HAP-1 (cell line): ENCODE measurements around the gene SPTBN4.
"Not testable (repeated sequence)": the region's sequence is repeated elsewhere in the genome, so short reads cannot be mapped to it uniquely, and the experiment has no call there.

ENCODE experiments used
- DNase-seq, 2 experiments: peaks; one replicate each; pipeline ENCODE4 v3.0.0-alpha.2; 2016 to 2020; ENCODE audit warnings: low spot score in 2 of 2
- H3K27me3 ChIP-seq: fragments of 250-450 bp; sonication (Bioruptor Pico); 2 replicates; pipeline ENCODE4 v1.5.1; 2020; ENCODE audit warnings: low read depth, mild to moderate bottlenecking, moderate library complexity
- H3K36me3 ChIP-seq: fragments of 250-450 bp; sonication (Bioruptor Pico); replicated peaks from 2 replicates; pipeline ENCODE4 v1.5.1; 2020; ENCODE audit warnings: mild to moderate bottlenecking
- H3K4me1 ChIP-seq: fragments of 250-450 bp; sonication (Bioruptor Pico); 2 replicates; pipeline ENCODE4 v1.5.1; 2020; ENCODE audit warnings: mild to moderate bottlenecking
- H3K4me3 ChIP-seq: fragments of 250-450 bp; sonication (Bioruptor Pico); 2 replicates; pipeline ENCODE4 v1.5.1; 2020; ENCODE audit warnings: mild to moderate bottlenecking, moderate library complexity
- H3K9me3 ChIP-seq: fragments of 250-450 bp; sonication (Bioruptor Pico); 2 replicates; pipeline ENCODE4 v1.5.1; 2020; ENCODE audit warnings: mild to moderate bottlenecking, moderate library complexity
- in situ Hi-C: fragments of 300-500 bp; cut with MboI; formaldehyde crosslinking; loops from 3 replicates; pipeline ENCODE4 v1.14.3; 2020; ENCODE audit warnings: low sequenced_read_pairs, inconsistent platforms, mixed read lengths

Gene SPTBN4

DNA sequence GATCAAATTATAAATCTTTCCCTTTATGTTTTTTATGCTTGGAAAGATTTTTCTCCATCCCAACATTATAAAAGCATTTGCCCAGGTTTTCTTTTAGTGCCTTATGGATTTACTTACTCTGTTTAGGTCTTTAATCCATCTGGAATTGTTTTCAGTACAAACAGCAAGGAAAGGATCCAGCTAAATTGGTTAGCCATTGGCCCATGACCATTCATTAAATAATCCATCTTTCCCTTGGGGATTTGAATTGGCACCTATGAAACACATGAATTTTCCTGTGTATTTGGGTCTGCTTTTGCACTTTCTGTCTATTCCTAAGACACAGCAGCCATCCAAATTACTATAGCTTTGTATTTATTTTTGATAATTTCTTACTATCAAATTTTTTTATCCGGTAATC lies 81.0 kb downstream of the SPTBN4 start:
- Histone ChIP-seq H3K4me3 (no peak overlapping the region), H3K36me3 (no peaks in the 10 kb centered on the region), H3K9me3 (peaks cover 2% of the 10 kb centered on the region; the same call in 1 of the 2 replicates), H3K27me3 (peaks cover 2% of the 10 kb centered on the region; the same call in 1 of the 2 replicates), H3K4me1 (peaks cover 3% of the 10 kb centered on the region; the same call in 1 of the 2 replicates)
- in situ Hi-C loops, result no loop called here
- no peak for DNase-seq

DNA sequence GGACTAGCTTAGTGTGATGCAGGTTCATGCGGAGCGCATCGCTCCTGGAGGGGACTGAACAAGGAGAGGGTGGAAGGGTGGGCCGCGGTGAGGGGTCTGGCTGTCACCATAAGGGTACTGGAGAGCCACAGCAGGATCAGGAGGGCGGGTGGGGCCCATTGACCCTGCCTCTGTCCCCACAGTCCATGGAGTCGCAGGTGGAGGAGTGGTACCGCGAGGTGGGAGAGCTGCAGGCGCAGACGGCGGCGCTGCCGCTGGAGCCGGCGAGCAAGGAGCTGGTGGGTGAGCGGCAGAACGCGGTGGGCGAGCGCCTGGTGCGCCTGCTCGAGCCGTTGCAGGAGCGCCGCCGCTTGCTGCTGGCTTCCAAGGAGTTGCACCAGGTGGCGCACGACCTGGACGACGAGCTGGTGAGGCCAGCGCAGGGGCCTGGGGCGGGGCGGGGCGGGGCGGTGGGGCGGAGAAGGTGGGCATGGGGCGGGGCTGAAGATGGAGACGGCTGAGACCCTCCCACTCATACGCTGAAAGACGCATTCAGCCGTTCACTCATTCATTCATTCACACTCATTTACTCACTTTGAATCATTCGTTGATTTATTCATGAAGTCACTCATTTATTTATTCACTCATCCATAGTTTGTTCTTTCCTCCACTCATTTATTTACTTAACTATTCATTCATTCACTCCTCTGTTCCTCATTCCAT lies 82.4 kb downstream of the SPTBN4 start:
- peak overlapping the region; percentile 18 for H3K4me3 ChIP-seq
- peaks cover 2% of the 10 kb centered on the region; the same call in 1 of the 2 replicates for H3K9me3 ChIP-seq
- peak; percentile 84 to 94 for DNase-seq
- H3K36me3 ChIP-seq, result no peaks in the 10 kb centered on the region
- in situ Hi-C loops, result no loop called here
- peaks cover 2% of the 10 kb centered on the region; the same call in 1 of the 2 replicates for H3K27me3 ChIP-seq
- peaks cover 3% of the 10 kb centered on the region; the same call in 1 of the 2 replicates for H3K4me1 ChIP-seq

DNA sequence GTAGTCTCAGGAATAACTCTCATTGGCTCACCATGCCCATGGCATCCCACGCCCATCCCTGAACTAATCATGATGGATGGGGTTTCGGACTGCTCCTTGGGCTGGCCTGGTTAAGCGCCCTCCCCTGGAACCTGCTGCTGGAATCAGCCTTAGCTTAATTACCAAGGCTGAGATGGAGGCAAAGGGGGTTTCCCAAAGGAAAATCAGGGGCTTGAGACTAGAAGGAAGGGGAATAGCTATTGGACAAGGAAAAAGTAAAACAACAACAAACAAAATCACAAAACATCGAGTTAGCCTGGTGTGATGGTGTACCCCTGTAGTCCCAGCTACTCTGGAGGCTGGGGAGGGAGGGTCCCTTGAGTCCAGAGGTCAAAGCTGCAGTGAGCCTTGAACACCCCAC lies 84.2 kb downstream of the SPTBN4 start:
- in situ Hi-C loops, result no loop called here
- H3K9me3 ChIP-seq, result peaks cover 2% of the 10 kb centered on the region; the same call in 1 of the 2 replicates
- H3K4me3 ChIP-seq, result no peak overlapping the region
- DNase-seq, result no peak
- no peaks in the 10 kb centered on the region for H3K36me3 ChIP-seq
- H3K27me3 ChIP-seq, result peaks cover 2% of the 10 kb centered on the region; the same call in 1 of the 2 replicates
- peaks cover 3% of the 10 kb centered on the region; the same call in 1 of the 2 replicates for H3K4me1 ChIP-seq

DNA sequence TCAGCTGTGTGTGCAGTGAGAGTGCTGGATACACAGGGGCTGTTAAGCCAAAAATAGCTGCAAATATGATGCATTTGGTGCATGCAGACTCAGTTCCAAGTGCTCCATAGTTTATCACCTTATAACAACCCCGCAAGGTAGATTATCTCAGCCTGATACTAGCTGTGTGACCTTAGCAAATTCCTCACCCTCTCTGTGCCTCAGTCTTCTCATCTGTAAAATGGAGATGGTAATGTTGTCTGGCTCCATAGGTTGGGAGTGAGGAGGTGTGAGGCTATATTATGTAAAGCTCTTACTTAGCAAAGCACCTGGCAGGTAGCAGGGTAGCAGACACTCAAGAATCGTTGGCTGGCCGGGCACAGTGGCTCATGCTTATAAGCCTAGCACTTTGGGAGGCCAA lies 86.0 kb downstream of the SPTBN4 start:
- Histone ChIP-seq H3K4me1 (peaks cover 3% of the 10 kb centered on the region; the same call in 1 of the 2 replicates), H3K9me3 (no peaks in the 10 kb centered on the region), H3K27me3 (peaks cover 2% of the 10 kb centered on the region; the same call in 1 of the 2 replicates), H3K4me3 (no peak overlapping the region), H3K36me3 (no peaks in the 10 kb centered on the region)
- in situ Hi-C loops, result no loop called here
- DNase-seq, result no peak

DNA sequence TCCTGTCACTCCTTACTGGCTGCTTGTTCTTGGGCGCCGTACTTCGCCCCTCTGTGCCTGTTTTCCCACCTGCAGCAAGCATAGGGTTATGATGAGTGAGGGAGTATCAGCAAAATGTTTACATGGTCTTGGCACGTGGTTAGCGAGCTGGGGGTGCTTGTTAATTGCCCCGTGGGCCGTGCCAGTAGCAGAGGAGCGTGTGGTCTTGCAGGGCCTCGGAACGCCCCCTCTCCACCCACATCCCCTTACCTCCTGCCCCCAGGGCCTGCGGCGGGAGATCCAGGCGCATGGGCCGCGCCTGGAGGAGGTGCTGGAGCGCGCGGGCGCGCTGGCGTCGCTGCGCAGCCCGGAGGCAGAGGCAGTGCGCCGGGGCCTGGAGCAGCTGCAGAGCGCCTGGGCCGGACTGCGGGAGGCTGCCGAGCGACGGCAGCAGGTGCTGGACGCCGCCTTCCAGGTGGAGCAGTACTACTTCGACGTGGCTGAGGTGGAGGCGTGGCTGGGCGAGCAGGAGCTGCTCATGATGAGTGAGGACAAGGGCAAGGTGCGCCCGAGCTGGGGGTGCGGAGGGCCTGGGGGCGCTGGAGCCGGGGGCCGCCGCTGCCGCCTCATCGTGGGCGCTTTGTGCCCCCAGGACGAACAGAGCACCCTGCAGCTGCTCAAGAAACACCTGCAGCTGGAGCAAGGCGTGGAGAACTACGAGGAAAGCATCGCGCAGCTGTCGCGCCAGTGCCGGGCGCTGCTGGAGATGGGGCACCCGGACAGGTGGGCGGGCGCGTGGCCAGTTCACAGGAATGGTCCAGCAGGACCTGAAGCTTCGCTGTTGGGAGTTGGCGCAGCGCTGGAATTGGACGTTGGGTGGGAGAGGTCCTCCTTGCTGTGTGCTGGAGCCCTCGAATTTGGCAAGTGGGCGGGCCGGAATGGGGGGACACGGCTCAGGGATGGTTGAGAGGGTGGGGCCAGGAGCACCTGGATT lies 87.4 kb downstream of the SPTBN4 start:
- no peaks in the 10 kb centered on the region for H3K36me3 ChIP-seq
- in situ Hi-C loops, result no loop called here
- H3K4me3 ChIP-seq, result no peak overlapping the region
- no peaks in the 10 kb centered on the region for H3K9me3 ChIP-seq
- peaks cover 3% of the 10 kb centered on the region; the same call in 1 of the 2 replicates for H3K4me1 ChIP-seq
- peaks cover 2% of the 10 kb centered on the region; the same call in 1 of the 2 replicates for H3K27me3 ChIP-seq
- no peak for DNase-seq

DNA sequence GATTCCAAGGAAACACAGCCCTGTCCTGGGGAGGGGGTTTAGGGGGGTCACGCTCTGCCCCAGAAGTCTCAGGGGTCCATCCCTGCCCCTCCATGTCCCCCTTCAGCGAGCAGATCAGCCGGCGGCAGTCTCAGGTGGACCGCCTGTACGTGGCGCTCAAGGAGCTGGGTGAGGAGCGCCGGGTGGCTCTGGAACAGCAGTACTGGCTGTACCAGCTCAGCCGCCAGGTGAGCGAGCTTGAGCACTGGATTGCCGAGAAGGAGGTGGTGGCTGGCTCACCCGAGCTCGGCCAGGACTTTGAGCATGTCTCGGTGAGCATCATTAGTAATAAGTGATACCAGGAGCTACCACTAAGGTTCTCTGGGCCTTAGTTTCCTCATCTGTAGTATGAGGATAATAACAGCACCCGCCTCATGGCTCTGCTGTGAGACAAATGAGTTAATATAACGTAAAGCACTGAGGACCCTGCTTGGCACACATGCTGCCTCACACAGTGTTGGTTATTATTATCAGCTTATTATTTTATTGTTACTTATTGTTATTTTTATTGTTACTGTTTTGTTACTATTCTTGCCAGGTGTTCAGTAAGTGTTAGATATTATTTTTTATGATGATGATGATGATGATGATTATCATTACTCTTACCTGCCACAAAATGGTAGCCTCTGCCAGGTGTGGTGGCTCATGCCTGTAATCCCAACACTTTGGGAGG lies 89.3 kb downstream of the SPTBN4 start:
- Histone ChIP-seq H3K4me1 (no peaks in the 10 kb centered on the region), H3K36me3 (no peaks in the 10 kb centered on the region), H3K4me3 (no peak overlapping the region), H3K27me3 (peaks cover 14% of the 10 kb centered on the region; the same call in 1 of the 2 replicates), H3K9me3 (no peaks in the 10 kb centered on the region)
- in situ Hi-C loops, result no loop called here
- DNase-seq, result no peak

DNA sequence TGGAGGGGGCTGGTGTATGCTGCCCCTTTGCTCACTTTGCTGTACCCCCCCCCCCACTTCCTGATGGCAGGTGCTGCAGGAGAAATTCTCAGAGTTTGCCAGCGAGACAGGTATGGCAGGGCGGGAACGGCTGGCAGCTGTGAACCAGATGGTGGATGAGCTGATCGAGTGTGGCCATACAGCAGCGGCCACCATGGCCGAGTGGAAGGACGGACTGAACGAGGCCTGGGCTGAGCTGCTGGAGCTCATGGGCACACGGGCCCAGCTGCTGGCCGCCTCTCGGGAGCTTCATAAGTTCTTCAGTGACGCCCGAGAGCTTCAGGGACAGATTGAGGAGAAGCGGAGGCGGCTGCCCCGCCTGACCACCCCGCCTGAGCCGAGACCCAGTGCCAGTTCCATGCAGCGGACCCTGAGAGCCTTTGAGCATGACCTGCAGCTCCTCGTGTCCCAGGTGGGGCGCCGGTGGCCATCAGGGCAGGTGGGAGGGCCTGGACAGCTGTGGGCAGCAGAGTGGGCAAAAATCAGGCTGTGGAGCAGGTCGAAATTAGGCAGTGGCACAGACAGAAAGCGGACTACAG lies 90.2 kb downstream of the SPTBN4 start:
- no peaks in the 10 kb centered on the region for H3K36me3 ChIP-seq
- peaks cover 17% of the 10 kb centered on the region; the same call in 1 of the 2 replicates for H3K27me3 ChIP-seq
- no peak for DNase-seq
- H3K4me1 ChIP-seq, result no peaks in the 10 kb centered on the region
- in situ Hi-C loops, result no loop called here
- no peak overlapping the region for H3K4me3 ChIP-seq
- no peaks in the 10 kb centered on the region for H3K9me3 ChIP-seq

DNA sequence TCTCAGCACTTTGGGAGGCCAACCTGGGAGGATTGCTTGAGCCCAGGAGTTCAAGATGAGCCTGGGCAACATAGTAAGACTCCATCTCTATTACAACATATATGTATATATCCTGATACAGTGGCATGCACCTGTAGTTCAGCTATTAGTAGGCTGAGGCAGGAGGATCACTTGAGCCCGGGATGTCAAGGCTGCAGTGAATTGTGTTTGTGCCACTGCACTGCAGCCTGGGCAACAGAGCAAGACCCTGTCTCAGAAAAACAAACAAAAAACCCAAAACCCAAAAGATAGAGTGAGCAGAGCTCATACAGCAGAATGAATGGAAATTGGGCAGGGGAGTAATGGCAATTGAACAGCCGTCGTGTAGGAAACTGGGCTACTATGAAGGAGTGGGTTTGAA lies 92.6 kb downstream of the SPTBN4 start:
- H3K4me3 ChIP-seq, result no peak overlapping the region
- no peaks in the 10 kb centered on the region for H3K9me3 ChIP-seq
- in situ Hi-C loops, result no loop called here
- no peak for DNase-seq
- no peaks in the 10 kb centered on the region for H3K4me1 ChIP-seq
- H3K36me3 ChIP-seq, result no peaks in the 10 kb centered on the region
- H3K27me3 ChIP-seq, result peaks cover 15% of the 10 kb centered on the region; the same call in 1 of the 2 replicates

DNA sequence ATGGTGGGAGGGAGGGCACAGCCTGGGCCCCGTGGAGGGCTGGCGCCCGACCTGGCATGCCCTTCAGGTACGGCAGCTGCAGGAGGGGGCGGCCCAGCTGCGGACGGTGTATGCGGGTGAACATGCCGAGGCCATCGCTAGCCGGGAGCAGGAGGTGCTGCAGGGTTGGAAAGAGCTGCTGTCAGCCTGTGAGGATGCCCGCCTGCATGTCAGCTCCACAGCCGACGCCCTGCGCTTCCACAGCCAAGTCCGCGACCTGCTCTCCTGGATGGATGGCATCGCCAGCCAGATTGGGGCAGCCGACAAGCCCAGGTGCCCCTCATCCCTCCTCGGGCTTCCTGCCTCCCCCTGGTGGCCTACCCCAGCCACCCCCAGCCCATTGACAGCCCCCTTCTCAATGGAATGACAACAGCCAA lies 93.3 kb downstream of the SPTBN4 start:
- Histone ChIP-seq H3K4me1 (no peaks in the 10 kb centered on the region), H3K9me3 (no peaks in the 10 kb centered on the region), H3K4me3 (no peak overlapping the region), H3K36me3 (no peaks in the 10 kb centered on the region), H3K27me3 (peaks cover 15% of the 10 kb centered on the region; the same call in 1 of the 2 replicates)
- DNase-seq, result no peak
- in situ Hi-C loops, result no loop called here

DNA sequence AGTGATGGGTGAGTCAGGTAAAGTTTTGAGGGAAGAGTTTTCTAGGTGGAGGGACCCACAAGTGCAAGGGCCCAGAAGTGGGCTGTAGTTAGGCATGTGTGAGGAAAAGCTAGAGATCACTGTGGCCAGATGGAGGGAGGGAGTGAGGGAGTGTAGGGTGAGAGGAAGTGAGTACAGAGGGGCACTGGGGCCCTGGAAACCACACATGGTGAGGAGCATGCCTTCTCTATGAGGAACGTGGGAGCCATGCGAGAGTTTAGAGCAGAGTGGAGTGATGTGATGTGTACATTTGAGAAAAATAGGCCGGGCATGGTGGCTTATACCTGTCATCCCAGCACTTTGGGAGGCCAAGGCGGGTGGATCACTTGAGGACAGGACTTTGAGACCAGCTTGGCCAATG lies 95.1 kb downstream of the SPTBN4 start:
- in situ Hi-C loops, result no loop called here

DNA sequence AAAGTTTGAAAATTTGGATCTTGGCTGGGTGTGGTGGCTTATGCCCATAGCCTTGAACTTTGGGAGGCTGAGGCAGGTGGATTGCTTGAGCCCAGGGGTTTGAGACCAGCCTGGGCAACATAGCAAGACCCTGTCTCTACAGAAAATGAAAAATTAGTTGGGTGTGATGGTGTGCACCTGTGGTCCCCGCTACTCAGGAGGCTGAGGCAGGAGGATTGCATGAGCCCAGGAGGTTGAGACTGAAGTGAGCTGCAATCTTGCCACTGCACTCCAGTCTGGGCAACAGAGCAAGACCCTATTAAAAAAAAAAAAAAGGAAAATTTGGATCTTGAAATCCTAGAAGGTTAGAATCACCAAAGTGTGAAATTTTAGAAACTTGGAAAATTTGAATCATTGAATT lies 97.7 kb downstream of the SPTBN4 start:
- in situ Hi-C loops, H3K36me3 ChIP-seq, H3K9me3 ChIP-seq, H3K4me3 ChIP-seq, H3K4me1 ChIP-seq, DNase-seq: not testable (repeated sequence)
- H3K27me3 ChIP-seq, result peaks cover 14% of the 10 kb centered on the region; the same call in 1 of the 2 replicates

More for the DNA sequence above, 95.1 kb downstream of the SPTBN4 start:
- Histone ChIP-seq H3K36me3 (no peaks in the 10 kb centered on the region), H3K27me3 (peaks cover 15% of the 10 kb centered on the region; the same call in 1 of the 2 replicates), H3K4me1 (no peaks in the 10 kb centered on the region), H3K9me3 (no peaks in the 10 kb centered on the region), H3K4me3 (no peak overlapping the region)
- DNase-seq, result no peak

DNA sequence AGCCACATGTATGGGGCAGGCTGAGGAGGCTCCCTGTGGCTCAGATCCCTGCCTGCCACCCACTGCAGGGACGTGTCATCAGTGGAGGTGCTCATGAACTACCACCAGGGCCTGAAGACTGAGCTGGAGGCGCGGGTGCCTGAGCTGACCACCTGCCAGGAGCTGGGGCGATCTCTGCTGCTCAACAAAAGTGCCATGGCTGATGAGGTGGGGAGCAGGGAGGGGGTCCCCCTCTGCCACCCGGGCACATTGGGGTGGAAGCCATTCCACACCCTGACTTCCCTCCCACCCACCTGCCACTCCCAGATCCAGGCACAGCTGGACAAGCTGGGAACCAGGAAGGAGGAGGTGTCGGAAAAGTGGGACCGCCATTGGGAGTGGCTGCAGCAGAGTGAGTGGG lies 98.6 kb downstream of the SPTBN4 start:
- DNase-seq, result no peak
- in situ Hi-C loops, result no loop called here
- Histone ChIP-seq H3K4me1 (peaks cover 4% of the 10 kb centered on the region; the same call in 1 of the 2 replicates), H3K36me3 (no peaks in the 10 kb centered on the region), H3K27me3 (peaks cover 9% of the 10 kb centered on the region; the same call in 1 of the 2 replicates), H3K4me3 (no peak overlapping the region), H3K9me3 (no peaks in the 10 kb centered on the region)
